ENCODE data around the gene KLF9. TPM values are rescaled to one million over a fixed set of nuclear protein-coding genes. Genes with fewer than 3 reads are reported as not detected.

KLF9 gene
- 27.7 and 39.8 TPM in 2 replicates for total RNA-seq

DNA sequence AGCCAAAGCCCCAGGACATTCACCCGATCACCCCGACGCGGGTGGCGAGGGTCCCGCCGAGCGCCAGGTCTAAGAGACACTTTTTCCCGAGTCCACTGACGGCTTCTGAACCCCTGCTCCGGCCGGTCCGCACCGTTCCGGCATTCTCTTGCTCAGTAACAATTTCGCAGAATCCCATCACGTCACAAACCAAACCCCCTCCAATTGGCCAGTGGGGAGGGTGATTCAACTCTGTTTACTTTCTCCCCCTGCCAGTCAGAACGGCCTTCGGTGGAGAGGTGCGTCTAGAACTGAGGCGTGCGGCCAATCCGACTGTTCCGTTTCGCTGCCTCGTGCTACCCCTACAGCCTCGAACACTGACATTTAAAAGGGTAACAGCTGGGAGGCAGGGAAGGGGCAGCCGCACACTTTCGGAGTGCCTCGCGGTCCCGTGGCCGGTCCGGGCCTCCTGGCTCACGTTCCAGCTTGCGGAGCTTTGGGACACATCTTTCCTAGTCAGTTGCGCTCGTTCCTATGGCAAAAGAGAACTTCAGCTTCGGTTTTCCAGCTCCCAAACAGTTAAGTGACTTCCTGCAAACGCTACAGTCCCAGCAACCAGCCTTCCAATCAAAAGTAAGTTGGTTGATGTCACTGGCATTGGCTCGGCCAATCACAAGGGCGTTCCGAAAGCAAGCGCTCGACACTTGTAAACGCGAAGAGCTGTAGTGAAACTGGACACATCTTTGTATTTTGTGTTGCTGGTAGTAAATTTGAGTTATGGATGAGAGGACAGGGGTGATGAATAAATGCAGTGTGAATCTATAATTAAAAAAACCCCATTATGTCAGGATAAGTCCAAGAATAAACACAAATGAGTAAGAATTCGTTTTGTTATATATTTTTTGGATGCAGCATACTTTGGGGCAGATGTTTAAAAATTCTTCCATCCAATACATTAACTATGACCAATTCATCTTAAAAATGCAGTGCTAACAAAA lies at the start of gene KLF9:
Gene KLF9, minus strand, starts transcription at position 859 of the 977 bp plus-strand sequence. CDS start 1,294 bp downstream, outside the sequence.

Other genes starting within 250 kb of the KLF9 start
- 46.3 and 48.2 TPM in 2 replicates for gene SMC5, start 155.7 kb downstream of the KLF9 start, total RNA-seq